ENCODE data around the gene ZCCHC17.
"Not testable (repeated sequence)": the region's sequence is repeated elsewhere in the genome, so short reads cannot be mapped to it uniquely, and the experiment has no call there.

Gene ZCCHC17

DNA sequence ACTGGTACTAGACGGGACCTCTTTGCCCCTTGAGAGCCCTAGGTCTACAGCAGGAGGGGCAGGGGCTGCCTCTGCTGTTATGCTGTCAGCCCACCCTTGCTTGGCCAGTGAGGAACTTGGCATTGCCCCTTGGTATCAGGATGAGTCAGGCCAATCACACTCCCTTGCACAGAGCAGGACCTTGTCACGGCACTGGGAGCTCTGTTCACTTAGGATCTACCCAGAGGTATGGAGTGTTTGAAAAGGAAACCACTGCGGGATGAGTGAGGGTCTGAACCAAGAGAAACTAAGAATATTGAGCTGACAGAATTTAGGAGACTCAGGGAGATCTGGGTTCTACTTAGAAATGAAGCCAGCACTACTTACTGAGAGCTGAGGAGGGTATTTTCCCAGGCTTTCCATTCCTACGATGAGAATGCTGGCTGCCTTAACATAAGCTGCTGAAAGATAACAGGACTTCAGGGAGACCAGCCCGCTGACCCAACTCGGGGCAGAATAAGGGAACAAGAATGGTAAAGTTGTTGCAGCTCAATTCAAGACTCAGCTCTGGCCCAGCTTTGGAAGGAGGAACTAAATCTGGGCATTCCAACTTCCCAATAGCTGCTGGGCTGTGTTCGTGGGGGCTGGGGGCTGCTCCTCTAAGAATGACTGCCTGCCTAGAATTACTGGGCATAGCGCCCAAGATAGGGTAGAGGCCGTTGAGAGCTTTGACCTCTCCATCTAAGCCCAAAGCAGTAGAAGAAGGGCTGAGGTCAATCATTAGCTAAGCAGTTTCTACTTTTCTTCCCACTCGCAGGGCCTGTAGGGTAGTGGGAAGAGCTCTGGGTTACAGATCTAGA is 74.5 kb downstream of the ZCCHC17 start:
- no peak for DNase-seq (ENCODE audit: low read depth)

DNA sequence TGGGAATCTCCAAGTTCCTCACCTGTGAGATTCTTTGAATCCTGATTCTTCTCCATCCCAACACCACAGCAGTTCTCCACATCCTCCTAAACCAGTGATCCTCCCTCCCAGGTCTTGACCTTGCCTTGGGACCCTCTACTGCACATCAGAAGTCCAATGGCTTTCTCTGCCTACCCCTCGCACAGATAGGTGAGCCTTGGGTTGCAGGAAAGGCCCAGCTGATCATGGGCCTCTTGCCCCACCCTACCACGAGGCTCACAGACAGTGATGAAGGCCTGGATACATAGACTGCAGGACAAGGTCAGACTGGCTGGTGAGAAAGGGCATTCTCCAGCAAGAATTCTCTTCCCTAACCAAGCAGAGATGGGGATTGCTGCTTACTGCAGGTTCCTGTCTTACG is 75.2 kb downstream of the ZCCHC17 start:
- no peak for DNase-seq (ENCODE audit: low read depth)

DNA sequence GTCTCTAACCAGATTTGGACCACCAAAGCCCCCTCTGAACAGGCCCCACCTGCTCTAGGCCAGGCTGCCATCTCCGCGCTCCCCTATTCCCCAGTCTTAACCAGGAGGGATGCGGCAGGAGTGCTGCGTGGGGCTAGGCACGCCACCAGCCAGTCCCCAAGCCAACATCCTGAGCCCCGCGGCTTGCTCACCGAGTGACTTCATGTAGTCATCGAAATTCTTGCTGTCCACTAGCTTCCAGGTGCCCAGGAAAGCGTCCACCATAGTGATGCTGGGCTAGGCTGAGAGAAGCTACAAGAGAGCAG is 75.9 kb downstream of the ZCCHC17 start:
- DNase-seq (ENCODE audit: low read depth) = no peak

DNA sequence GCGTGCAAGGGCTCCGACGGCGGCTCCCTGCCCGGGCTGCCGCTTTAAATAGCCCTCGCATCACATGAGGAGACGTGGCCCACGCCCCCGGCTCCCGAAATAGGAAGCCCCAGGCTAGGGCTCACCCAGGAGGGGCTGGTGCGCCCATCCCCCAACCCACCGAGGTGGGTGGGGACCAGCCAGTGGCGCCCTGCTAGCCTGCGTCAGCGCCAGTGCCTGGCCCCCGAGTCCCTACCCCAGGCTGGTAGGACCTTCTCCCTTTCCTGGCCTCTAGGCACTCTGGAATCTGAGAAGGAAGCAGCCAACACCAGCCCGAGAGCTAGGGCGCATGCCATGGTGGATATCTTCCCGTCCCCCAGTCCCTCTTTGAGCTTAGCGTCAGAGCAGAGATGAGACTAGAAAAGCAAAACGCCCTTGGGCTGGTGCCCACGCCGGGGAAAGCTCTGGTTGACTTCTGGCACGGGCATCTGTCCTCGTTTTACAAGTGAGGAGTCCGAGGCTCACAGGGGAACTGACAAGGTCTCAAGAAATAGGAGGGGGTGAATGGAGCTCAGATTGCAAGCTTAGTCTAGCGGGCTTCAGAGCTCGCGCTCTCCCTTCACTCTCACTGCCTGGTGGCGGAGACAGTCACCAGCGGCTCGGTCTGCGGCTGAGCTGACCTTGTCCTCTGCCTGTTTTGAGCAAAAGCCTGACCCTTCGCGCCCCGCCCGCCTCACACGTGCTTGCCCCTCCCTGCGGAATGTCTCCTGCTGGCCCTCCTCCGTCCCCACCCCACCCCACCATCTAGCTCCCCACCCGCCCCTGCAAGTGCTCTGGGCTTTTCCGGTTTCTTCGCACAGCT is 76.4 kb downstream of the ZCCHC17 start, which contains the start of gene FABP3:
FABP3 (minus strand) TSS at position 21 of the 841 bp plus-strand sequence. CDS start 62 bp downstream, outside the sequence.
- no peak for DNase-seq (ENCODE audit: low read depth)

DNA sequence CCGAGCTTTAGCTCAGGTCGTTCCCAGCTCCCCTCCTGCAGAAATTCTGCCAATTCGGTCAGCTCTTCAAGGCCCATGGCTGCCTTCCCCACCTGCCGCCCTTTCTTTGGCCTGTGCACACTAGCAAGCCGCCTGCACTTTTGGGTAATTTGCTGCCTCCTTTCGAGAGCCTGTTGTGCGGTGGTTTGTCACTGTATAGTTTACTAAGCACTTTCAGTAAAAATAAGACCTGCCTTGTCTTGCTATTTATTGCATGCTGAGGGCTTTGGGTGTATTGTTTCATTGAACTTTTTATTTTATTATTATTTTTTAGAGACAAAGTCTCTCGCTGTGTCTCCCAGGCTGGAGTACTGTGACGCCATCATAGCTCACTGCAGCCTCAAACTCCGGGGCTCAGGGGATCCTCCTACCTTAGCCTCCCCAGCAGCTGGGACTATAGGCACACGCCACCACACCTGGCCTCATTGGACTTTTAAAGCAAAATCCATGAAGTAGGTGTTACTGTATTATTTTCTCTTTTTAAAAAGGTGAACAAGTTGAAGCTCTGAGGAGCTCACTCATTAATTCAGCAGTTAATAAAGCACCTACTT is 77.2 kb downstream of the ZCCHC17 start:
- no peak for DNase-seq (ENCODE audit: low read depth)

DNA sequence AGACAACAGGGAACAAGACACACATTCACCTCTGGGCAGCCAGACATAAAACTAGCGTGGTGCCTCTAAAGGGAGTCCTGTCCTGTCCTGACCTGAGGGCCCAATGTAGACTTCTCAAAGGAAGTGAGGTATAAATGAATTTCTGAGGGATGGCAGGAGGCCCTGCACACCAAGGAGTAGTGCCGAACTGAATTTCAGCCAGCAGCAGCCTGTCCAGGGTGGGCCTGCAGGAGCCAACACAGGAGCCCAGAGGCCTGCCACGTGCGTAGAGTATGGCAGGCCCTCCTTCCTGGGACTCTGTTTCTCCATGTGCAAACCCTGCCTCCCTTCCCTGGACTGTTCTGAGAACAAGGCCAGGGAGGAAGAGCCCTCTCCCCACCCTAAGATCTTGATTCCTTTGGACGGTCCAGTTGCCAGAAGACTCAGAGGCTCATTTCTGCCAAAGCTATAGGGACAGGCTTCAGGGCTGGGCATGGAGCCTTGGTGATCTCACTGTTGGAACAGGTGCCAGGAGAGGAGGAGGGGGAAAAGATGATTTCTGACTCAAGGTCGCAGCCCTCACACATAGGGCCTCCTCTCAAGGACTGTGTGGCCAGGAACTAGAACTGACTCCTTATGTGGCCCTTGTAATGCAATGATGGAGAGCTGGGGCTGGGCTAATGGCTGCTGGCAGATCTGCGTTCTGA is 77.8 kb downstream of the ZCCHC17 start:
- no peak for DNase-seq (ENCODE audit: low read depth)

DNA sequence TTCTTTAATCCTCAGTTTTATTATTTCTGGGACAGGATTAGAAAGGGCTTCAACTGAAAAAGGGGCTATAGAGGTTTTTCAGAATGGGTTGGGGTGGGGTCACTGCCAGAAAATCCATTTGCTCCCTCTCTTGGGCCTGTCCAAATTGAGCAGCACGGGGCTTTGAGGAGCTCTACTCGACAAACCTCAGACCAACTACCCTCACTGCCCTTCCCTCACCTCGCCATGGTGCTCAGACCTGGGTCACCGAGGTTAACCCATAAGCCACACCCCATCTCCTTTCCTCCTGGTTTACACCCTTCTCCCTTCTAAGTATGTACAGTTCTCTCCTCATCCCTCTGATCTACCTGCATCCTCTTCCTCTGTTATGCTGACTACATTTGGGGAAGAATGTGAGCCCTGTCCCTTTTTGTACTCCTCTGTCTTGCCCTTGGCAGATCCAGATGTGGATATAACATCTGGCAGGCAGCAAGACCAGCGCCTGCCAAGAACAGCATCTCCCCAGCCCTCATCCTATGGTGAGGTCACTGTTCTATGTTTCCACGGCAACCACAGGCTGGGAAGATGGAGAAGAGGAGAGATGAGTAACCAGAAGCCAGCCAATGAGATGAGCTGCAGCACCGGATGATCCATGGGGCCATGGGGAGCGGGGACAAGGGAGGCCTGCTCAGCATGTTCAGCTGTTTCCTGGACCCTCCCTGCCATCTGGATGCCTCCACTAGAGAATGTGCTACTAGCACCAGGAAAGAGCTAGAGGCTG is 79.7 kb downstream of the ZCCHC17 start:
- DNase-seq (ENCODE audit: low read depth) = peak; percentile 91

DNA sequence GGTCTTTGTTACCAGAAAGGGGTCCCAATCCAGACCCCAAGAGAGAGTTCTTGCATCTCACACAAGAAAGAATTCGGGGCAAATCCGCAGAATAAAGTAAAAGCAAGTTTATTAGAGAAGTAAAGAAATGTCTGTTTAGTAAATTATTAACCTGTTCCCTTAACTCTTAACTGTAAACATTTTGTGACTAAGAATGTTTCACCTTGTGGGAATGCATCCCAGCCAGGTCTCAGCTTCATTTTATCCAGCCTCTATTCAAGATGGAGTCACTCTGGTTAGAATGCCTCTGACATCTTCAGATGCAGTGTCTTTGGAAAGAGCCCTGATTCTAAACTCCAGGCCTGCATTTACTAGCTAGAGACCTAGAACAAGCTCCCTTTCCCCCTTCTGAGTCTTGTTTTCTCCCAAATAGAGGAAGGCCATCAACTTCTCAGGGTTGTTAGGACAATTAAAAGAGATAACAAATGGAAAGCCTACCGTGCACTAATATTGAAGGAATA is 80.6 kb downstream of the ZCCHC17 start:
- DNase-seq (ENCODE audit: low read depth) = no peak

DNA sequence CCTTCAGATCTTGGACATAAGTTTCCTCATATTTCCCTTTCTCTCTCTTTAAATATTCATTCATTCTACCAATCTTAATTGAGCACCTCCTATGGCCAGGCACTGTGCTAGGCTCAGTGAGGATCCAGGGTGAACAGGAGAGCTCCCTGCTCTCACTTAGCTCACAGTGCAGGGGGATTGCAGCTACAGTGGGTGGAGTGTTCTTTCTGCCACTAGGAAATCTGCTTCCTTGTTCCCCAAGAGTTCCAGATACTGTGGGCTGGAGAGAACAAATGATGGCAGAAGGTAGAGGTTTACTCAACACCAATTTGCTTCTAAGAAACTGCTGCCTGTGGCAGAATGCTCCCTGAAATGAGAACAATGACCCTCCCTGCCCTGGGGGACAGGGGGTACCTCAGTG is 81.2 kb downstream of the ZCCHC17 start:
- no peak for DNase-seq (ENCODE audit: low read depth)

DNA sequence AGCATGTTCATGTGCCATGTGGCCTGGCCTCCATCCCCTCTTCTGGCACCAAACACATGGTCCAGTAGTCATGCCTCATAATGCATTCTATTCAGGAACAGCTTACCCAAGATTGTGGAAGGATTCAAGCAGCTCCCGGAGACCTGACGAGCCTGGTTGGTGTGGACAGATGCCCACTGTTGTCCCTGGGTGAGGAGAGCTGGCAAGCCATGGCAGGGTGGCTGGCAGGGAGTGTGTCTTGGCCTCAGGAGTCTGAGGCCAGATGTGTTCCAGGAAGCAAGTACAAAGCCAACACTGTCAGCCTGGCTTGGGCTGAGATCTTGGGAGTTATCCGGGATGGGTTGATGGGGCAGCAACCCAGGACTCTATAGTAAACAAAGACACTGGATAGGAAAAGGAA is 83.3 kb downstream of the ZCCHC17 start:
- no peak for DNase-seq (ENCODE audit: low read depth)

DNA sequence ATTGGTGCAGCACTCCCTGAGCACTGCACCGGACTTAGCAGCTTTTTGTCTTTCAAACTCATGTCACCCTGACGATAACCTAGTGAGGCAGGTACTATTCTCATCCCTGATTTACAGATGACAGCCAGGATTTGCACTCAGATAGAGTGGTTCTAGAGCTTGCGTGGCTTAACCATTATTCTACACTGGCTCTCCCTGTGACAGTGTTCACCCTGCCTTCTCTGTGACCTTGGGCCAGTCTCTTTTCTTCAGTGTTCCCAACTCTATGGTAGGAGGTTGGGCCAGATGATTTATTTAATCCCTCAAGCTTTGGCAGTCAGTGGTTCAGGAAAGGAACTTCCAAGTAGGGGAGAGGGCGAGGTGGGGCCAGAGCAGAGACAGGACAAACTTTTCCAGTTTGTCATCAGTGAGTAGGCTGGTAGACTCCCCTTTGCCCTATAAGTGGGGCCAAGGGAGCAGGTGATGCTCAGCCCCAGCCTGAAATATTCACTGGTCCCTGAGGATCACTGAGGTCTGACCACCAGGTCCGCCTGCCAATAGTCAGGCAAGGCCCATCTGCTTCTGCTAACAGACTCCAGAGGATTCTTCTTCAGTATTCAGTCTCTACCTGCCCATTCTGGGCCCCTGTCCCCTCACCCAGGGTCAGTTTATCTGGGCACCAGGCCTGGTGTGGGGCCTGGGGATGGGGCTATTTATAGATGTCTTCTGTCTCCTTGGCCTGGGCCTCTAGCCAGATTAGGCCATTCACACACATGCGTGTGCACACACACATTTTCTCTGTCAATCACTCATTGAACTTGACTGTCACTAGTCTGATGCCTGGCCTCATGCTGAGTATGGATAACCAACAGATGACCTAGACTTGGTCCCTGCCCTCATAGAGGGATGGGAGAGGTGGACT is 84.8 kb downstream of the ZCCHC17 start:
- no peak for DNase-seq (ENCODE audit: low read depth)

DNA sequence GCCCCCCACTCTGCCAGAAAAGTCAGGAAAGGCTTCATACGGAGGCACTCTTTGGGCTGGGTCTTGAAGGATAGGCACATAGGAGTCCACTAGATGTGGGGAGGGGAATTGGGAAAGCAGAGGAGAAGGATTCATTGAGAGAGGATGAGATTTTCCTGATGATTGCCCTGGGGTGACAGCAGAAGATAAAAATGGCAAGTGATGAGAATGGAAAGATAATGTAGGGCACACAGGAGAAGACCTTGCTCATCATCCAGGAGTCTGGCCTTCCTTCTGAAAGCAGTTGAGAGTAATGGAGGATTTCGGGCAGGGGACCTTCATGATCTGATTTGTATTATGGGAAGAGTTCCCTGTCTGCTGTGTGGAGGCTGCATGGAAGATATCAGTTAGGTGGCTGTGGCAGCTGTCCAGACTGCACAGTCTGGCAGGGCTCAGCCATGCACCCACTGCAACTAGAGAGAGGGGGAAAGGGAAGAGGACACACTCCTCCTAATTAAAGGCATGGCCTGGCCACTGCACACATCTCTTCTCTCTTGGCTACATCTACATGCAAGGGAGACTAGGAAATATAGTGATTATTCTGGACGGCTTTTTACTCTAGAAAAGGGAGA is 85.7 kb downstream of the ZCCHC17 start:
- no peak for DNase-seq (ENCODE audit: low read depth)

DNA sequence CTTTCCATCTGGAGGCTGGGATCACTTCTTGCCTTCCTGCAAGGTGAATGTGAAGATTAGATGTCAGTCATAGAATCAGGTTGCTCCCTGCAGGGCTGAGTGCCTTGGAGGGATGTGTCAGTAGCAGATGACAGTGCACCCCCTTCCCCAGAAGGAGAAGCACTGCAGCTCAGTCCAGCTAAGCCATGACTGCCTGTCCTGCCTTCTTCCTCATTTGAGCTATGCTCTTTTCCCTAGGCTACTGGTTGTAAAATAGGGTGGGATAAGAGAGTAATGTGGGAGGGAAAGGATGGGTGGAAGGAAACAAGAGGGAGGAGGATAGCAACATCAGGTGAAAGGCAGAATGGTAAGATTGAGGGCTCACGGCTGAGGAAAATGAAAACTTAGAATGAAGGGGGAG is 87.1 kb downstream of the ZCCHC17 start:
- no peak for DNase-seq (ENCODE audit: low read depth)

DNA sequence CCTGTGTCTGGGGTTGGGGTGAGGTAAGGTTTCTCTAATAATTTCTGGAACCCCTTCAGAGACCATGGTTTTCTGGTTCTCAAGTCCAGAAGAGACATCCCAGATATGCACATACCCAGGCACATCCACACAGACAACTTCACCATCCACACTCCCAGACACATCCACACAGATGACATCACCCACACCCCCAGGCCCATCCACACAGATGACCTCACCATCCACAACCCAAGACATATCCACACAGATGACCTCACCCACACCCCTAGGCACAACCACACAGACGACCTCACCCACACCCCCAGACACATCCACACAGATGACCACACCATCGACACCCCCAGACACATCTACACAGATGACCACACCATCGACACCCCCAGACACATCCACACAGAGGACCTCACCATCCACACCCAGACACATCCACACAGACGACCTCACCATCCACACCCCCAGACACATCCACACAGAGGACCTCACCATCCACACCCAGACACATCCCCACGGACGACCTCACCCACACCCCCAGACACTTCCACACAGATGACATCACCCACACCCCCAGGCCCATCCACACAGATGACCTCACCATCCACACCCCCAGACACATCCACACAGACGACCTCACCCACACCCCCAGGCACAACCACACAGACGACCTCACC is 89.9 kb downstream of the ZCCHC17 start:
- DNase-seq (ENCODE audit: low read depth) = not testable (repeated sequence)

DNA sequence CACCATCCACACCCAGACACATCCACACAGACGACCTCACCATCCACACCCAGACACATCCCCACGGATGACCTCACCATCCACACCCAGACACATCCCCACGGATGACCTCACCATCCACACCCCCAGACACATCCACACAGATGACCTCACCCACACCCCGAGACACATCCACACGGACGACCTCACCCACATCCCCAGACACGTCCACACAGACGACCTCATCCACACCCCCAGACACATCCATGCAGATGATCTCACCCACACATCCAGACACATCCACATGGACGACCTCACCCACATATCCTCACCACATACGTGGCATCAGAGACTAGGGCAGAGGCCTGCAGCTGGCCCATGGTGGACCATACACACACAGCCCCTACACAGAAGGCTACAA is 90.8 kb downstream of the ZCCHC17 start:
- no peak for DNase-seq (ENCODE audit: low read depth)

DNA sequence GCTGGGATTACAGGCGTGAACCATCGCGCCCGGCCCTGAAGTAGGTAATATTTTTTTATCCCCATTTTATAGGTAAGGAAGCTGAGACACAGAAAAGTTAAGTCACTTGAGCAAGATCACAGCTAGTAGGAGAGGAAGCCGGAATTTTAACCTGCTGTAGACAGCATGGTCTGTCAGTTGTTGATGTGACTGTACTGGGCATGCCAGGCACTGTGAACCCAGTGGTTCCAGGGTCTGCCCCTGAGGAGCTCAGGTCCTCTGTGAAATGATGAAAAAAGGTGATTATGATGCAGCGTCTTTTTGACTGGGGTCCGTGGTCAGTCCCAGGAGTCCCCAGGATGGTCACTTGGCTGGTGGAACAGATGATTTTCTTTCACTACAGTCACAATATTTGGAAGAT is 92.8 kb downstream of the ZCCHC17 start:
- DNase-seq (ENCODE audit: low read depth) = no peak

DNA sequence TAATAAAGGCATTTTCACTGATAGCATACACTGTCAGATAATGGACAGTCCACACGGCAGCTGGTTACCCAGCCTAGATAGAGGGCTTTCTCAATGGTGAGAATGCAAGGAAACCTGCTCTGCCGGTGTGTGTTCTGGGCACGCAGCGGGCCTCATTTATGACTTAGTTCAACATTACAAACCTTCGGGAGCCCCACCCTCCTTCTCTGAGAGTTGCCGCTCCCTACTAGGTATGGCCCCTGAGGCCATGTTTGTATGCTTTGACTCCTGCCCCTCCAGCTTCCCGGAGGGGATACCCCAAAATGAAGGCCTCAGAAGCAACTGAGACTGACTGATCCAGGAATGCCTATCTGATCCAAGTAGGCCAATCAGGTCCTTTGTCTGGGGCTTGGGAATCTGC is 93.2 kb downstream of the ZCCHC17 start:
- DNase-seq (ENCODE audit: low read depth) = no peak

DNA sequence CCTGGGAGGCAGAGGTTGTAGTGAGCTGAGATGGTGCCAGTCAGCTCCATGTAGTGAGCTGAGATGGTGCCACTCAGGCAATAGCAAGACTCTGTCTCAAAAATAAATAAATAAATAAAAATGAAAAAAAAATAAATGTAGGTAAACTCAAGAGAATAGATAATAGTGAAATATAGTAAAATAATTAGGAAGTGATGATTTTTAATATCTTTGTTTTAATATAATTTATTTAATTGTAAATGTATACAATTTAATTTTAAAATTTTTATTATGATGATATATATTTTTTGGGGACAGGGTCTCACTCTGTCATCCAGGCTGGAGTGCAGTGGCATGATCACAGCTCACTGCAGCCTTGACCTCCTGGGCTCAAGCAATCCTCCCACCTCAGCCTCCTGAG is 96.6 kb downstream of the ZCCHC17 start:
- no peak for DNase-seq (ENCODE audit: low read depth)

DNA sequence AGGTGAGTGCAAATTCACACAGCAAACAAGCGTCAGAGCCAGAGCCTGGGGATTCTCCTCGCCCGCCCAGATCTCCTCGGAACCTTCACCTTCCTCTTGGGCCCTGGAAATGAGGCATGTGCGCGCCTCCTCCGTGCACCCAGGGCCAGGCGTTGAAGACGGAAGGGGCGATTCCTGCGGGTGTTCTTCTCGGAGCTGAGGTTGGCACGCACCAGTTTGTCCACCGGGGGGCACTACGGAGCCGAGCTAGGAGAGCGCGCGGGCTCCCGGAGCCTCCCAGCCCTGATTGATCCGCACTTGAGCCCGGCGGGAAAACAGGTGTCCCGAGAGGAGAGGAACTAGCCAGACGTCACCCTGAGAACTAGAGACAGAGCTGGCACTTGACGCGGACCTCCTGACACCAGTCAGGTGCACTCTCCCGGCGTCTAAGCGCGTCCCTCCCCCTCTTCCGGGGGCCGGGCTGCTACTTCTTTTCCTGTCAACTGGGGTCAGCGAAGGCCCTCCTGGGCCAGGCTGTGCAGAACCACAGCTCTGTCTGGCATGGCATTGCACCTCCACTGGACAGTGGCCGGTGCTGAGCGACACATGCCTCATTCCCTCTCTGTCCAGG is 97.9 kb downstream of the ZCCHC17 start:
- DNase-seq (ENCODE audit: low read depth) = no peak
